PC-9 (cell line): ENCODE results near the gene WASL.

Experiments
- EZH2 ChIP-seq: fragments of 200-600 bp; sonication (generic); IDR thresholded peaks from 2 replicates; pipeline ENCODE4 v1.8.0; 2017; ENCODE audit warnings: antibody characterized with exemption, low read depth
- TF ChIP-seq, protein P1 (sequence below): fragments of 200-600 bp; sonication (generic); conservative IDR thresholded peaks from 2 replicates; pipeline ENCODE4 v1.6.1; 2017; ENCODE audit warnings: mixed run types, antibody characterized with exemption, mild to moderate bottlenecking, moderate library complexity

GRCh38 chr7:123661765-123662164 lies 87.0 kb downstream of the WASL start:
- TF ChIP-seq, protein P1, sequence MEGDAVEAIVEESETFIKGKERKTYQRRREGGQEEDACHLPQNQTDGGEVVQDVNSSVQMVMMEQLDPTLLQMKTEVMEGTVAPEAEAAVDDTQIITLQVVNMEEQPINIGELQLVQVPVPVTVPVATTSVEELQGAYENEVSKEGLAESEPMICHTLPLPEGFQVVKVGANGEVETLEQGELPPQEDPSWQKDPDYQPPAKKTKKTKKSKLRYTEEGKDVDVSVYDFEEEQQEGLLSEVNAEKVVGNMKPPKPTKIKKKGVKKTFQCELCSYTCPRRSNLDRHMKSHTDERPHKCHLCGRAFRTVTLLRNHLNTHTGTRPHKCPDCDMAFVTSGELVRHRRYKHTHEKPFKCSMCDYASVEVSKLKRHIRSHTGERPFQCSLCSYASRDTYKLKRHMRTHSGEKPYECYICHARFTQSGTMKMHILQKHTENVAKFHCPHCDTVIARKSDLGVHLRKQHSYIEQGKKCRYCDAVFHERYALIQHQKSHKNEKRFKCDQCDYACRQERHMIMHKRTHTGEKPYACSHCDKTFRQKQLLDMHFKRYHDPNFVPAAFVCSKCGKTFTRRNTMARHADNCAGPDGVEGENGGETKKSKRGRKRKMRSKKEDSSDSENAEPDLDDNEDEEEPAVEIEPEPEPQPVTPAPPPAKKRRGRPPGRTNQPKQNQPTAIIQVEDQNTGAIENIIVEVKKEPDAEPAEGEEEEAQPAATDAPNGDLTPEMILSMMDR: no peak
- no peak for TF ChIP-seq EZH2
